Fibroblast of skin of scalp (primary cell): Measurements from ENCODE around the gene PRND.
"Not testable (repeated sequence)": the region's sequence is repeated elsewhere in the genome, so short reads cannot be mapped to it uniquely, and the experiment has no call there.

Experiments
- DNase-seq: peaks from one replicate; pipeline ENCODE4 v3.0.0-alpha.2; 2013

Gene PRND

DNA sequence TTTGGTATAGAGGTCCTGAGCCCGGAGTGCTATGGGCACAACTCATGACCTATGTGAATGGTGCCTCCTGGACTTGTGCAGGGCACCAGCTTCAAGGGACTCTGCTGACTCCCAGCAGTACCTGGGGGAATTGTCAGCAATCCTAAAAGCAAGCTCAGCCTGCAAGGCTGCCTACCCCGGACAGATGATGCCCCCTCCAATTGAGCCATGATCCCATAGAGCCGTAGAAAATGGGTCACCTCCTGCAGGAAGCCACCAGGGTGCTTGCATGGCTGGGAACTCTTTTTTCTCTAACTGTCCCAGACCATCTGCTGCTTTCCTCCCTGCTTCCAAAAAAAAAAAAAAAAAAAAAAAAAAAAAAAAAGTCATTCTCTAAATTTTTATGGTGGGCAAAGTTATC, 12.9 kb upstream of the PRND start:
- no peak for DNase-seq

- no peak for DNase-seq
These were observed 12.2 kb upstream of the PRND start for GRCh38 chr20:4709261-4710105.

GRCh38 chr20:4710106-4710475, 11.6 kb upstream of the PRND start:
- no peak for DNase-seq

GRCh38 chr20:4711511-4711910, 10.2 kb upstream of the PRND start:
- DNase-seq = no peak

- no peak for DNase-seq
These were observed 8.3 kb upstream of the PRND start for GRCh38 chr20:4713401-4713800.

DNA sequence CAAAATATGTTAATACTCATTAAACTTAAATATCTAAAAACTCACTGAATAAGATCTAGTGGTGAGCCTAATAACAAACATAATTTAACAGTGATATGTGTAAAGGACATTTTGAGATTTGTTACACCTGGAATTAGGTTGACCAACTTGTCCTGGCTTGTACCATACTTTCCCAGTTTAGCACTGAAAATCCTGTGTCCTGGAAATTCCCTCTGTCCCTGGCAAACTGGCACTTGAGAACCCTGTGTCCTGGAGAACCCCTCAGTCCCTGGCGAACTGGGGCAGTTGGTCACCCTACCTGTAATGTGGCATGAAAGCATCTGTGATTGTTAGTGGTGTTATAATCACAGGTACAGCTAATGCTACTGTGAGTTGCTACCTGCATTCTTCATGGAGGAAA, 6.9 kb upstream of the PRND start:
- no peak for DNase-seq

- DNase-seq = no peak
These were observed 3.7 kb upstream of the PRND start for GRCh38 chr20:4717816-4718570.

DNA sequence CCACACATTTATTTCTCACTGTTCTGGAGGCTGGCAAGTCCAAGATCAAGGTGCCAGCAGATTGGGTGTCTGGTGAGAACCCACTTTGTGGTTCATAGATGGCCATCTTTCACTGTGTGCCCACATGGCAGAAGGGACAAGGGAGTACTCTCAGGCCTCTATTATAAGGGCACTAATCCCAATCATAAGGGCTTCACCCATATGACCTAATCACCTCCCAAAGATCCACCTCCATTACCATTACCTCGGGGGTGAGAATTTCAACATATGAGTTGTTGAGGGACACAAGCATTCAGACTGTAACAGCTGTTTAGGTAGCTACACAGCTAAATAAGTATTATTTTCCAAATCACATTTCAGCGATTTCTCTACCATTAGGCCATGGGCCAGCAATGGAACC, 2.5 kb upstream of the PRND start:
- DNase-seq = no peak

GRCh38 chr20:4720041-4720976, 1.4 kb upstream of the PRND start:
- DNase-seq = peak; percentile 81

- no peak for DNase-seq
These were observed 746 bp upstream of the PRND start for GRCh38 chr20:4720977-4721349.

DNA sequence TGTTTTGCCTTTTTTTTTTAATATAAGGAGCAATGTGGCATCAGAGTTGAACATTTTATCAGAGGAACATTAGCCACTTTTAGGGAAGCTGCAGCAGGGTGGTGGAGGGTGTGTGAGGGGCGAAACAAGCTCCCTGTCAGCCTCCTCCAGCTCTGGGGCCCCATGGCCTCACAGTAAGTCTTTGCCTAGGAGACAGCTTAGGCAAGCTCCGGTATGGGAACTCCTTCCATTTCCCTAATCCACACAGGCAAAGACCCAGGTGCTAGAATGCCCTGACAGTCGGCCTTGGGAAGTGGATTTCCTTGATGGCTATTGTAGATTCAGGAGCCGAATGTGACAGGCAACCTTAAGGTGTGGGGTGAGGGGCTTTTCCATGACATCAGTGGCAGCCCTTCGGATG, 862 bp downstream of the PRND start:
- no peak for DNase-seq

DNA sequence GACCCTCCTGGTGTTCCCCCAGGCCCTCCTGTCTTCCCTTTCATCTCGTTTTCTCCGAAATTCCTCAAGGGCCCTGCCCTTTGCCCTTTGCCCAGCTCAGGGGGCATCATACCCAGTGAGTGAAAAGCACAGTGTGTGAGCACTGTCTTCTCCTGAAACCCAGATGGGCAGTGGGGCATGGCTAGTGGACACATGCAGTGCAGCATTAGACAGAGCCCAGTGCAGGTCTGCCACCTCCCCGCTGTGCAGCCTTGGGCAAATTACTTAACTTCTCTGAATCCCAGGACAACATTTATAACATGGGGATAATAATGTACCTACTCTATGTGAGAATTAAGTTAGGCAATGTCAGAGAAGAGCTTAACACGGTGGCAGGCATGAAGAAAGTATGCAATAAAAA, 1.3 kb downstream of the PRND start:
- DNase-seq = no peak

GRCh38 chr20:4723553-4723952, 1.8 kb downstream of the PRND start:
- DNase-seq = not testable (repeated sequence)

GRCh38 chr20:4724459-4725262, 3.0 kb downstream of the PRND start:
- no peak for DNase-seq

- no peak for DNase-seq
These were observed 3.5 kb downstream of the PRND start for GRCh38 chr20:4725263-4725550.

DNA sequence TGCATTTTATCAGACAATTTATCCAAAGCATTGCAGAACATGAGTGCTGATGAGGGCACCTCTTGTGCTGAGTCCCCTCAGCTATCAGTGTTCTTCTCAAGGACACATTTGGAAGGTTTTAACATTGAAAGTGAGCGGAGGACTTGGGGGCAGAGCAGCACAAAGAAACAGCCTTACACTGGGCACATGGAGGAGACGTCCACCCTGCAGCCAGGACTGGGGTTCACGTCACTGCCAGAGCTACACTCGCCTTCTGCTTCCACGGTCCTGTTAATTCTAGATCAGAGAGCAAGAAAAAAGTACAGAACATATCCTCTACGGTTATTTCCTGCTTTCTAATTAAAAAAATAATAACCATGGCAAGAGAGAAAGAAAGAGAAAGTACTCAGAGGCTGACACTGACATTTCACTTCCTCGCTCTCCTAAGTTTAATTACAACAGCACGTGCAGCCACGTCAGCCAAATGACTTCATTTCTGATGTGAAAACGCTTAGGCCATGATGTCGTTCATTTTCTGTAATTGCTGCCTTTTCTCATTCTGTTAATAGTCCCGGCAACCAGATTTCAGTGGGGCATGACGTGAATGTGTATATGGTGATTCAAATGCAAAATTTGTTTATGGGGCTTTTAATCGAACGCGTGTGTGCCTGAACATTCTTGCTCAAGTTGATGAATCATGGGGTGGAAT, 5.1 kb downstream of the PRND start:
- peak; percentile 49 for DNase-seq

DNA sequence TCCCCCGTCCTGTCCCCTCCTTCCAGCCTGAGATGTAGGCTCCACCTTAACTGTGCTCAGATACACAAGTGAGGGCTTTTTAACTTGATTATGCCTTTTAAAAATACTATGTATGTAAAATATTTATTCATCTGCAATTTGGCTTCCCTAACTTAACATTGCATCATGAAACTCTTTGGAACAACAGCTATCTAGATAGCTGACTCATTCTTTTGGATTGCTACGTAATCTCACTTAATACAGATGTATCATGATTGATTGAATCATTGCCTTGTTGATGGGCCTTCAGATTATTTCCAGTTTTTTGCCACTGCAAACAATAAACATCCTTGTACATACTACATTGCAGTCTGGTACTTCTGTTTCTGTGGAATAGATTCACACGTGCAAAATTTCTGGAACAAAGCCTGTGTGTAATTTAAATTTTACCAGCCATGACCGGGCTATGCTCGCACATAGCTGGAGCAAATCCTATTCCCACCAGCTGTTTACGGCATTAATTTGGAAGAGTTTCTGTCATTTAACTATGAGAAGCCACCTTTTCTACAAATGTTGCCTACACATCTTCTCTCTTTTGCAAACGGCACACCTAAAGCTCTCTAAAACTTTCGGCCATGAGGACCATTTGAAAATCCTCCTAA, 6.5 kb downstream of the PRND start:
- peak; percentile 42 for DNase-seq

- DNase-seq = no peak
These were observed 7.6 kb downstream of the PRND start for GRCh38 chr20:4729265-4729664.

GRCh38 chr20:4730780-4731179, 9.1 kb downstream of the PRND start:
- DNase-seq = no peak

DNA sequence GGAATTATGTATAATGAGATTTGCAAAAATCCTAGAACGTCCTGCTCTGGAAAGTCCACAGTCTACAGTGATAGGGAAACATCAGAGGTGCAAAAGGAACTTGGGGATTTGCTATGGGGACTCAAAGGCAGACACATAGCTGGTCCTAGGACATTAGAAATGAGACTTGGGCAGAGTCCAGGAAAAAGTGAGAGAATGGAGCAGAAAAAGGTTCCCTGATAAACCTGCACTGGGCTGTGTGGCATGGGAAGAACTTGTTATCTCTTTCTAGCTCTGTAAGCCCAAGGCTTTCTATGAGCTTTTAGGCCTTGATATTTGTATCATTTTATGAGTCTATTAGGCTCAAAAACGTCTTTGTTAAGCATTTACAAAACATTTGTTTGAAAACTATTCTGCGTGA, 15.2 kb downstream of the PRND start:
- no peak for DNase-seq
